Prostate gland (tissue), 2 donors: ENCODE measurements around the gene MYBPC2.

Experiments used
- CTCF ChIP-seq, 4 experiments: fragments of 200-600 bp in 2 of 4; fragments of 450-650 bp in 2 of 4; sonication (generic) in 2 of 4; IDR thresholded peaks; 1 replicate in 3 of 4; 2 replicates in 1 of 4; pipeline ENCODE4 v1.5.1; 2016 to 2019; ENCODE audit warnings: antibody characterized with exemption in 4 of 4, mild to moderate bottlenecking in 2 of 4, moderate library complexity in 2 of 4
- POLR2A ChIP-seq: fragments of 450-650 bp; IDR thresholded peaks from one replicate; pipeline ENCODE4 v1.6.1; 2016; ENCODE audit warnings: antibody characterized with exemption, mild to moderate bottlenecking
- POLR2AphosphoS5 ChIP-seq: sonication (generic); formaldehyde crosslinking; IDR thresholded peaks from one replicate; pipeline ENCODE4 v1.6.1; 2017; ENCODE audit warnings: antibody characterized with exemption

GRCh38 chr19:50458396-50459066 is 25.8 kb downstream of the MYBPC2 start:
- no peak for TF ChIP-seq POLR2A
- TF ChIP-seq CTCF (IDR thresholded peaks at IDR 0.05): no peak
- no peak for TF ChIP-seq POLR2AphosphoS5
